Common myeloid progenitor, CD34-positive (primary cell): Measurements from ENCODE around the gene PDE7B.
A peak's percentile ranks its signal among the peaks of the same experiment; 100 is the strongest.

Experiments used
- CTCF ChIA-PET: fragments of 350-600 bp; sonication (Branson Sonifier 250); formaldehyde crosslinking; loops from one replicate; lab custom pipeline; 2021; ENCODE audit warnings: antibody characterized with exemption; lab: Charles Lee
- POLR2A ChIA-PET: fragments of 350-600 bp; sonication (Branson Sonifier 250); formaldehyde crosslinking; loops from one replicate; lab custom pipeline; 2021; ENCODE audit warnings: antibody characterized with exemption; lab: Charles Lee
- DNase-seq, 3 donors: peaks; one replicate each; pipeline versions ENCODE4 v3.0.0 to v3.0.0-alpha.2; 2013
- H3K27ac ChIP-seq, 2 experiments: 1 replicate in 1 of 2; 2 replicates in 1 of 2; pipeline ENCODE4 v1.7.0; 2013; ENCODE audit warnings: inconsistent platforms in 2 of 2, low read length in 2 of 2, mild to moderate bottlenecking in 2 of 2, low read depth in 1 of 2, moderate library complexity in 1 of 2; ENCODE audit not compliant: severe bottlenecking in 2 of 2, insufficient read depth in 1 of 2, poor library complexity in 1 of 2
- H3K27me3 ChIP-seq, 5 experiments: replicated peaks in 2 of 5; 1 replicate in 3 of 5; 2 replicates in 2 of 5; pipeline versions ENCODE4 v1.6.1 to v1.7.0; 2013; ENCODE audit warnings: low read length in 4 of 5, mild to moderate bottlenecking in 2 of 5, moderate library complexity in 2 of 5, inconsistent platforms in 1 of 5; ENCODE audit not compliant: insufficient read depth in 5 of 5, control insufficient read depth in 4 of 5
- H3K36me3 ChIP-seq, 4 experiments: 1 replicate in 2 of 4; 2 replicates in 2 of 4; pipeline versions ENCODE4 v1.6.1 to v1.7.0; 2013; ENCODE audit warnings: low read length in 3 of 4, control low read depth in 1 of 4, mild to moderate bottlenecking in 1 of 4; ENCODE audit not compliant: control insufficient read depth in 4 of 4, insufficient read depth in 4 of 4
- H3K4me1 ChIP-seq, 4 experiments: 1 replicate in 3 of 4; 2 replicates in 1 of 4; pipeline versions ENCODE4 v1.6.1 to v1.7.1; 2013; ENCODE audit warnings: low read length in 3 of 4, mild to moderate bottlenecking in 3 of 4, control low read depth in 1 of 4, inconsistent platforms in 1 of 4, moderate library complexity in 1 of 4; ENCODE audit not compliant: control insufficient read depth in 4 of 4, insufficient read depth in 4 of 4; ENCODE audit errors: control extremely low read depth in 1 of 4
- H3K4me3 ChIP-seq, 7 experiments: 1 replicate in 4 of 7; 2 replicates in 3 of 7; pipeline versions ENCODE4 v1.5.1 to v1.7.0; 2013; ENCODE audit warnings: mild to moderate bottlenecking in 7 of 7, low read length in 6 of 7, moderate library complexity in 6 of 7, inconsistent platforms in 2 of 7, low read depth in 2 of 7, control low read depth in 1 of 7; ENCODE audit not compliant: insufficient read depth in 4 of 7, control insufficient read depth in 1 of 7; ENCODE audit errors: extremely low read depth in 1 of 7
- H3K9me3 ChIP-seq, 5 experiments: 1 replicate in 4 of 5; 2 replicates in 1 of 5; pipeline versions ENCODE4 v1.6.1 to v1.7.1; 2013; ENCODE audit warnings: low read length in 4 of 5, mild to moderate bottlenecking in 2 of 5, inconsistent platforms in 1 of 5, low read depth in 1 of 5, moderate library complexity in 1 of 5; ENCODE audit not compliant: control insufficient read depth in 4 of 5, insufficient read depth in 2 of 5; ENCODE audit errors: control extremely low read depth in 1 of 5
- WGBS: methylation state at CpG from one replicate; pipeline ENCODE4 v1.1.5; 2013; ENCODE audit not compliant: insufficient coverage; 5-methylcytosine and 5-hydroxymethylcytosine counted together

PDE7B gene

GRCh38 chr6:135897087-135897486, 45.6 kb downstream of the PDE7B start:
- CTCF ChIA-PET = interaction anchor here (1.0 kb wide), 1 partner anchor 26 kb away, joined by 3 read pairs; no protein-coding TSS in a partner anchor
- Histone ChIP-seq H3K27me3 (no peaks in the 10 kb centered on the region), H3K9me3 (peaks cover 0 to 1% (median 0%) of the 10 kb centered on the region in 5 experiments), H3K36me3 (no peaks in the 10 kb centered on the region), H3K4me3 (no peak overlapping the region), H3K4me1 (no peaks in the 10 kb centered on the region), H3K27ac (no peak overlapping the region)
- POLR2A ChIA-PET = no interaction called here
- no peak for DNase-seq
- WGBS = no CpG with 5 or more reads among the region's 1 CpG

- Histone ChIP-seq H3K4me3 (no peak overlapping the region), H3K27ac (no peak overlapping the region), H3K9me3 (no peaks in the 10 kb centered on the region), H3K27me3 (no peaks in the 10 kb centered on the region), H3K36me3 (no peaks in the 10 kb centered on the region), H3K4me1 (no peaks in the 10 kb centered on the region)
- no peak for DNase-seq
- 100% methylated on average over 3 of the region's 6 CpGs for WGBS
- ChIA-PET POLR2A (no interaction called here), CTCF (interaction anchor here (1.2 to 1.9 kb wide), 2 partner anchors 8 to 11 kb away, joined by 5 to 6 read pairs; no protein-coding TSS in a partner anchor)
Measured at GRCh38 chr6:135901774-135902524, 50.4 kb downstream of the PDE7B start.

GRCh38 chr6:135902756-135903331, 51.3 kb downstream of the PDE7B start:
- Histone ChIP-seq H3K4me3 (no peak overlapping the region), H3K27me3 (no peaks in the 10 kb centered on the region), H3K36me3 (no peaks in the 10 kb centered on the region), H3K27ac (no peak overlapping the region), H3K4me1 (no peaks in the 10 kb centered on the region), H3K9me3 (no peaks in the 10 kb centered on the region)
- ChIA-PET POLR2A (no interaction called here), CTCF (no interaction called here)
- no CpG with 5 or more reads among the region's 2 CpGs for WGBS
- DNase-seq = no peak

GRCh38 chr6:135904666-135905065, 53.2 kb downstream of the PDE7B start:
- ChIA-PET POLR2A (no interaction called here), CTCF (interaction anchor here (1.8 kb wide), 1 partner anchor 21 kb away, joined by 4 read pairs; no protein-coding TSS in a partner anchor)
- Histone ChIP-seq H3K27ac (no peak overlapping the region), H3K36me3 (no peaks in the 10 kb centered on the region), H3K4me1 (peaks cover 0 to 1% (median 0%) of the 10 kb centered on the region in 4 experiments), H3K27me3 (no peaks in the 10 kb centered on the region), H3K9me3 (no peaks in the 10 kb centered on the region), H3K4me3 (no peak overlapping the region)
- WGBS = 100% methylated on average over 2 of the region's 2 CpGs
- no peak for DNase-seq

GRCh38 chr6:135905604-135906300, 54.3 kb downstream of the PDE7B start:
- peak in 1 of 3 donors; percentile 9 for DNase-seq
- Histone ChIP-seq H3K4me1 (peaks cover 0 to 2% (median 0%) of the 10 kb centered on the region in 4 experiments), H3K4me3 (no peak overlapping the region), H3K36me3 (no peaks in the 10 kb centered on the region), H3K27ac (no peak overlapping the region), H3K9me3 (no peaks in the 10 kb centered on the region), H3K27me3 (no peaks in the 10 kb centered on the region)
- POLR2A ChIA-PET = no interaction called here
- WGBS = 95% methylated on average over 16 of the region's 18 CpGs
- CTCF ChIA-PET = interaction anchor here (0.9 to 1.8 kb wide), 2 partner anchors 22 to 289 kb away, joined by 4 read pairs; no protein-coding TSS in a partner anchor

- H3K36me3 ChIP-seq = no peaks in the 10 kb centered on the region
- DNase-seq = no peak
- H3K27ac ChIP-seq = no peak overlapping the region
- no peaks in the 10 kb centered on the region for H3K27me3 ChIP-seq
- no CpG with 5 or more reads among the region's 3 CpGs for WGBS
- peaks cover 0 to 2% (median 0%) of the 10 kb centered on the region in 4 experiments for H3K4me1 ChIP-seq
- no peaks in the 10 kb centered on the region for H3K9me3 ChIP-seq
- CTCF ChIA-PET = interaction anchor here (0.9 to 1.4 kb wide), 3 partner anchors 22 to 320 kb away, joined by 3 to 4 read pairs (median 4); no protein-coding TSS in a partner anchor
- POLR2A ChIA-PET = interaction anchor here (0.6 kb wide), 1 partner anchor 162 kb away, joined by 3 read pairs; no protein-coding TSS in a partner anchor
- no peak overlapping the region for H3K4me3 ChIP-seq
Measured at GRCh38 chr6:135906542-135906941, 55.0 kb downstream of the PDE7B start.
